Measurements from ENCODE around the gene VCL.

GRCh38 chr10:73955719-73956118 lies 42.2 kb upstream of the VCL start:
- TF ChIP-seq POLR2A (IDR thresholded peaks at IDR 0.05; ENCODE audit: low read length) (no peak), GATA1 (IDR thresholded peaks at IDR 0.05; ENCODE audit: low read depth, low read length) (no peak)
